ENCODE results near the gene SLC9A3.

SLC9A3 gene

DNA sequence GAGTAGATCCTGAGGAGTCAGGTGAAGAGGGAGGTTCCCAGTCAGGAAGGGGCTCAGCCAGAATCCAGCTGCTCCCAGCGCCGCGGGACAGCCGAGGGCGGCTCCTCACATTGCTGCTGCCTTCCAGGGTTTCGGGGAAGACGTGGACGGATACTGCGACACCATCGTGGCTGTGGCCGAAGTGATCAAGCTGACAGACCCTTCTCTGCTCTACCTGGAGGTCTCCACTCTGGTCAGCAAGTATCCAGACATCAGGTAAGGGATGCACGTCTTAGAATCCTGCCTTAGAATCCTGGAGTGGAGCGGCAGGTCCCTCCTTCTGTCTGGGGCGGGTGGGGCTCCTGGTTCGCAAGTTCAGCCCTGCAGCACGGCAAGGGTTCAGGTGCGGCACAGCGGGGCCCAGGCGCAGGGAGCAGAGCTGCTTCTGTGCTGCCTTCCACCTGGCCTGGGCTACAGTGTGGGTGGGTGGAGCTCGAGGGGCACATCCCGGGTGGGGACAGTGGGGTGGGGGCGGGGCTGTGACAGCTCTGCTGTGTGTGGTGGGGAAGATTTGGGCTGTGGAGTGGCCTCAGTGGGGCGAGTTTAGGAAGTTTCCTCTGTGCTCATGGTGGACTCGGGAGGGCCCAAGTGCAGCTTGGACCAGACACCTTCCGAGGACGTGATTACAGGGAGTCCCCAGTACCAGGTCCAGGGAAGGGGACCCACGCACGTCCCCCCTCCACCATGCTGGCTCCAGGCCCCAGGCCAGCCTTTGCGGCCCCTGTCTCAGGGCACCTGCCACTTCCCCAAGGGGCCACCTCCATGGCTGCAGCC is 58.5 kb downstream of the SLC9A3 start:
- ATAC-seq = no peak
- TF ChIP-seq, protein P1, sequence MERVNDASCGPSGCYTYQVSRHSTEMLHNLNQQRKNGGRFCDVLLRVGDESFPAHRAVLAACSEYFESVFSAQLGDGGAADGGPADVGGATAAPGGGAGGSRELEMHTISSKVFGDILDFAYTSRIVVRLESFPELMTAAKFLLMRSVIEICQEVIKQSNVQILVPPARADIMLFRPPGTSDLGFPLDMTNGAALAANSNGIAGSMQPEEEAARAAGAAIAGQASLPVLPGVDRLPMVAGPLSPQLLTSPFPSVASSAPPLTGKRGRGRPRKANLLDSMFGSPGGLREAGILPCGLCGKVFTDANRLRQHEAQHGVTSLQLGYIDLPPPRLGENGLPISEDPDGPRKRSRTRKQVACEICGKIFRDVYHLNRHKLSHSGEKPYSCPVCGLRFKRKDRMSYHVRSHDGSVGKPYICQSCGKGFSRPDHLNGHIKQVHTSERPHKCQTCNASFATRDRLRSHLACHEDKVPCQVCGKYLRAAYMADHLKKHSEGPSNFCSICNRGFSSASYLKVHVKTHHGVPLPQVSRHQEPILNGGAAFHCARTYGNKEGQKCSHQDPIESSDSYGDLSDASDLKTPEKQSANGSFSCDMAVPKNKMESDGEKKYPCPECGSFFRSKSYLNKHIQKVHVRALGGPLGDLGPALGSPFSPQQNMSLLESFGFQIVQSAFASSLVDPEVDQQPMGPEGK (CRISPR knock-in tag; IDR thresholded peaks at IDR 0.05; ENCODE audit: borderline replicate concordance) = no peak
- TF ChIP-seq RARB (CRISPR knock-in tag; IDR thresholded peaks at IDR 0.05) (no peak), TSHZ2 (CRISPR knock-in tag; IDR thresholded peaks at IDR 0.05) (no peak), TOX (CRISPR knock-in tag; IDR thresholded peaks at IDR 0.05; ENCODE audit: borderline replicate concordance) (no peak), POU6F1 (CRISPR knock-in tag; IDR thresholded peaks at IDR 0.05; ENCODE audit: borderline replicate concordance, low read depth) (no peak), ISL1 (CRISPR knock-in tag; IDR thresholded peaks at IDR 0.05) (no peak), ARNTL (CRISPR knock-in tag; IDR thresholded peaks at IDR 0.05; ENCODE audit: borderline replicate concordance, low read depth) (no peak), PPARA (CRISPR knock-in tag; IDR thresholded peaks at IDR 0.05; ENCODE audit: borderline replicate concordance) (no peak)

DNA sequence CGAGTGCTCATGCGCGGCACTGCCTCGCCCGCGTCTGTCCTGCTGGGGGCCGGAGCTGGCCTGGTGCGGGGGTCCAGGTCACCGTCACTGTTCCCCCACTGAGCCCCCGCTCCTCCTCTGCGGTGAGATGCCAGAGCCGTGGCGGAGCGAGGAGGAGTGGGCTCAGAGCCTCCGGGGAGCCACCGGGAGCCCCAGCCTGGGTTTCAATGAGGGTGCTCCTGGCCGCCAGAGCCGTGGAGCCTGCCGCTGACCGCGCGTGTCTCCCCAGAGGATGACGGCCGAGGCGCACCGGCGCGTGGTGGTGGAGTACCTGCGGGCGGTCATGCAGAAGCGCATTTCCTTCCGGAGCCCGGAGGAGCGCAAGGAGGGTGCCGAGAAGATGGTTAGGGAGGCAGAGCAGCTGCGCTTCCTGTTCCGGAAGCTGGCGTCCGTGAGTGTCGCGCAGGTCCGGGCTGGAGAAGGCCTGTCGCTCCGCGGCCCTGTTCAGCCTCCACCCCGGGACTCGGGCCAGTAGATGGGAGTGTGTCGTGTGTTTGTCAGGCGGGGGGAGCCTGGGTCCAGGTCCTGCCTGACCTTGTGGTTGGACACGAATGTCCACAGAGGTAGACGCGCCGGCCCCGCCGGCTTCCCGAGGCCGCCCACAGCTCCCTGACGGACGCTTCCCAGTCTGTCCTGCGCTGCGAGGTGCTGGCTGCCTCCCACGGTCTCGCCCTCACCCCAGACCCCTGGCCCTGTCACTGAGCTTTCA is 59.2 kb downstream of the SLC9A3 start:
- TF ChIP-seq GLIS3 (CRISPR knock-in tag; IDR thresholded peaks at IDR 0.05) (no peak), ZFP3 (CRISPR knock-in tag; IDR thresholded peaks at IDR 0.05) (no peak), SNAI2 (CRISPR knock-in tag; IDR thresholded peaks at IDR 0.05) (no peak), BACH2 (CRISPR knock-in tag; IDR thresholded peaks at IDR 0.05; ENCODE audit: borderline replicate concordance) (no peak), TCF4 (CRISPR knock-in tag; IDR thresholded peaks at IDR 0.05; ENCODE audit: borderline replicate concordance) (no peak), RARB (CRISPR knock-in tag; IDR thresholded peaks at IDR 0.05) (no peak), ESRRG (CRISPR knock-in tag; IDR thresholded peaks at IDR 0.05) (no peak), POU6F1 (CRISPR knock-in tag; IDR thresholded peaks at IDR 0.05; ENCODE audit: borderline replicate concordance, low read depth) (no peak), ZFP30 (CRISPR knock-in tag; IDR thresholded peaks at IDR 0.05) (no peak), CREB5 (CRISPR knock-in tag; IDR thresholded peaks at IDR 0.05; ENCODE audit: low read depth) (no peak), OSR1 (CRISPR knock-in tag; IDR thresholded peaks at IDR 0.05) (no peak), CSDC2 (CRISPR knock-in tag; IDR thresholded peaks at IDR 0.05) (no peak), ISL1 (CRISPR knock-in tag; IDR thresholded peaks at IDR 0.05) (no peak), ZNF8 (CRISPR knock-in tag; IDR thresholded peaks at IDR 0.05) (no peak)
- TF ChIP-seq, protein P1 (CRISPR knock-in tag; IDR thresholded peaks at IDR 0.05; ENCODE audit: borderline replicate concordance) = no peak
- no peak; the same call in 2 of the 3 replicates for ATAC-seq

Measured in SK-N-SH treated with all-trans-retinoic acid at 6 μM for 48 hours (cell line).